HCT116 (cell line): Measurements from ENCODE around the gene PDE6G. TPM values are rescaled to one million over a fixed set of nuclear protein-coding genes. Genes with fewer than 3 reads are reported as not detected.

Source experiments
- ATAC-seq: fragments of 200-7000 bp; cut with Tn5 transposase; 2 replicates; pipeline ENCODE4 v1.9.1; 2020; ENCODE audit warnings: mild to moderate bottlenecking, moderate library complexity
- BruUV-seq: library from RNA; stranded (reverse); fragments of 400-500 nt; replicated peaks from 2 replicates; lab custom pipeline; 2021; lab: Mats Ljungman, UMichigan
- CTCF ChIA-PET: fragments of 300-600 bp; sonication (Branson Sonifier 250); formaldehyde crosslinking; loops from one replicate; lab custom pipeline; 2021; ENCODE audit warnings: antibody characterized with exemption; lab: Charles Lee
- POLR2A ChIA-PET: fragments of 300-600, 350-600 bp; sonication (Branson Sonifier 250); formaldehyde crosslinking; loops from one replicate; lab custom pipeline; 2021; ENCODE audit warnings: antibody characterized with exemption; lab: Charles Lee
- RAD21 ChIA-PET, 2 experiments: fragments of 300-600 bp; sonication (Branson Sonifier 250); formaldehyde crosslinking; loops; one replicate each; lab custom pipeline; 2023; ENCODE audit warnings: low total read pairs in 2 of 2; ENCODE audit not compliant: uncharacterized antibody in 2 of 2, unreplicated experiment in 2 of 2, low non-redundant PET in 1 of 2; lab: Charles Lee
- DNase-seq: peaks from one replicate; pipeline ENCODE4 v3.0.0-alpha.2; 2010; ENCODE audit warnings: low read depth, low spot score
- H2AFZ ChIP-seq: fragments of 200-600 bp; shearing (Covaris generic), sonication (generic); 2 replicates; pipeline ENCODE4 v1.6.1; 2017; ENCODE audit warnings: low read depth, mixed run types, mixed read lengths, antibody characterized with exemption, low read length; ENCODE audit not compliant: poor library complexity, severe bottlenecking
- H3K27ac ChIP-seq: 2 replicates; pipeline ENCODE4 v1.5.1; 2012; ENCODE audit warnings: low read depth, low read length
- H3K27me3 ChIP-seq: fragments of 200-600 bp; sonication (generic); 2 replicates; pipeline ENCODE4 v1.6.1; 2016; ENCODE audit warnings: mixed run types, low read length, mixed read lengths; ENCODE audit not compliant: insufficient read depth
- H3K36me3 ChIP-seq, 2 experiments: fragments of 200-500 bp in 1 of 2; fragments of 200-600 bp in 1 of 2; sonication (Bioruptor generic) in 1 of 2; sonication (generic) in 1 of 2; 2 replicates each; pipeline versions ENCODE4 v1.5.1 to v1.6.1; 2014 to 2016; ENCODE audit warnings: low read length in 2 of 2, inconsistent platforms in 1 of 2, mixed read lengths in 1 of 2, mixed run types in 1 of 2; ENCODE audit not compliant: insufficient read depth in 2 of 2, control insufficient read depth in 1 of 2
- H3K4me1 ChIP-seq, 2 experiments: fragments of 200-600 bp in 1 of 2; sonication (generic) in 1 of 2; 2 replicates each; pipeline versions ENCODE4 v1.5.1 to v1.6.1; 2012 to 2017; ENCODE audit warnings: low read length in 2 of 2, inconsistent platforms in 1 of 2, mild to moderate bottlenecking in 1 of 2, mixed read lengths in 1 of 2, mixed run types in 1 of 2, moderate library complexity in 1 of 2; ENCODE audit not compliant: insufficient read depth in 2 of 2, control insufficient read depth in 1 of 2
- H3K4me2 ChIP-seq: fragments of 200-600 bp; sonication (generic); 2 replicates; pipeline ENCODE4 v1.6.1; 2017; ENCODE audit warnings: mixed run types, low read length, mixed read lengths
- H3K4me3 ChIP-seq, 2 experiments: fragments of 200-600 bp in 1 of 2; sonication (generic) in 1 of 2; replicated peaks in 1 of 2; 2 replicates each; pipeline ENCODE4 v1.5.1; 2011 to 2016; ENCODE audit warnings: low read length in 2 of 2, control low read depth in 1 of 2, low read depth in 1 of 2, mild to moderate bottlenecking in 1 of 2, mixed read lengths in 1 of 2, mixed run types in 1 of 2
- H3K79me2 ChIP-seq: fragments of 200-600 bp; sonication (generic); 2 replicates; pipeline ENCODE4 v1.6.1; 2017; ENCODE audit warnings: mild to moderate bottlenecking, mixed run types, low read length, moderate library complexity, mixed read lengths; ENCODE audit not compliant: insufficient read depth
- H3K9ac ChIP-seq: fragments of 200-600 bp; sonication (generic); 2 replicates; pipeline ENCODE4 v1.6.1; 2016; ENCODE audit warnings: low read length, mixed read lengths
- H3K9me2 ChIP-seq: fragments of 200-600 bp; sonication (generic), shearing (Covaris generic); 2 replicates; pipeline ENCODE4 v1.6.1; 2017; ENCODE audit warnings: mixed run types, mild to moderate bottlenecking, moderate library complexity; ENCODE audit not compliant: insufficient read depth
- H3K9me3 ChIP-seq, 2 experiments: fragments of 200-500 bp in 1 of 2; fragments of 200-600 bp in 1 of 2; sonication (Bioruptor generic) in 1 of 2; sonication (generic) in 1 of 2; 2 replicates each; pipeline ENCODE4 v1.6.1; 2014 to 2017; ENCODE audit warnings: low read length in 2 of 2, mixed read lengths in 2 of 2, inconsistent platforms in 1 of 2, low read depth in 1 of 2, mild to moderate bottlenecking in 1 of 2, mixed run types in 1 of 2, moderate library complexity in 1 of 2; ENCODE audit not compliant: control insufficient read depth in 1 of 2, insufficient read depth in 1 of 2
- H4K20me1 ChIP-seq: fragments of 200-600 bp; sonication (generic), shearing (Covaris generic); 2 replicates; pipeline ENCODE4 v1.6.1; 2017; ENCODE audit warnings: mixed run types, mild to moderate bottlenecking, moderate library complexity; ENCODE audit not compliant: insufficient read depth
- CBX3 ChIP-seq: IDR thresholded peaks from 2 replicates; pipeline ENCODE4 v1.6.1; 2012; ENCODE audit warnings: low read depth
- CEBPB ChIP-seq: IDR thresholded peaks from 2 replicates; pipeline ENCODE4 v1.6.1; 2012; ENCODE audit warnings: low read depth
- ELF1 ChIP-seq: IDR thresholded peaks from 2 replicates; pipeline ENCODE4 v1.6.1; 2012; ENCODE audit warnings: low read depth, borderline replicate concordance
- FOSL1 ChIP-seq: IDR thresholded peaks from 2 replicates; pipeline ENCODE4 v1.6.1; 2012; ENCODE audit warnings: low read depth
- POLR2A ChIP-seq: IDR thresholded peaks from 2 replicates; pipeline ENCODE4 v1.7.0; 2011; ENCODE audit warnings: borderline replicate concordance; ENCODE audit not compliant: insufficient read depth, insufficient read length; ENCODE audit errors: extremely low read depth
- RAD21 ChIP-seq: IDR thresholded peaks from 2 replicates; pipeline ENCODE4 v1.6.1; 2012; ENCODE audit warnings: low read depth, mild to moderate bottlenecking
- SP1 ChIP-seq: IDR thresholded peaks from 2 replicates; pipeline ENCODE4 v1.6.1; 2012; ENCODE audit warnings: low read depth
- TCF7L2 ChIP-seq: IDR thresholded peaks from 2 replicates; pipeline ENCODE4 v1.7.0; 2011; ENCODE audit warnings: borderline replicate concordance, inconsistent platforms; ENCODE audit not compliant: insufficient read depth, insufficient read length; ENCODE audit errors: extremely low read depth
- YY1 ChIP-seq: IDR thresholded peaks from 2 replicates; pipeline ENCODE4 v1.6.1; 2011; ENCODE audit warnings: low read length, low read depth, moderate library complexity, mild to moderate bottlenecking; ENCODE audit not compliant: insufficient replicate concordance; ENCODE audit errors: extremely low read depth
- ZFX ChIP-seq: fragments of 450-650 bp; IDR thresholded peaks from 2 replicates; pipeline ENCODE4 v1.6.1; 2017
- ZNF274 ChIP-seq: fragments of 200-500 bp; sonication (Bioruptor generic); IDR thresholded peaks from 2 replicates; pipeline ENCODE4 v1.6.1; 2014; ENCODE audit warnings: mild to moderate bottlenecking, low read depth, low read length, inconsistent platforms
- intact Hi-C: fragments of 100-400 bp; cut with micrococcal nuclease; formaldehyde crosslinking; loops from 2 replicates; pipeline ENCODE4 v1.10.0; 2022
- total RNA-seq: library from RNA; stranded (reverse); gene quantifications from one replicate; pipeline ENCODE4 v1.2.1, GENCODE V29; 2021; ENCODE audit not compliant: unreplicated experiment
- TF ChIP-seq, protein P1 (sequence below): IDR thresholded peaks from 2 replicates; pipeline ENCODE4 v1.6.1; 2011; ENCODE audit warnings: mild to moderate bottlenecking, low read length, moderate library complexity; ENCODE audit not compliant: insufficient replicate concordance; ENCODE audit errors: extremely low read depth
- TF ChIP-seq, protein P2 (sequence below): IDR thresholded peaks from 2 replicates; pipeline ENCODE4 v1.6.1; 2012; ENCODE audit warnings: low read depth

Gene PDE6G
- total RNA-seq, 1 experiment from 2014 or later = not detected

DNA sequence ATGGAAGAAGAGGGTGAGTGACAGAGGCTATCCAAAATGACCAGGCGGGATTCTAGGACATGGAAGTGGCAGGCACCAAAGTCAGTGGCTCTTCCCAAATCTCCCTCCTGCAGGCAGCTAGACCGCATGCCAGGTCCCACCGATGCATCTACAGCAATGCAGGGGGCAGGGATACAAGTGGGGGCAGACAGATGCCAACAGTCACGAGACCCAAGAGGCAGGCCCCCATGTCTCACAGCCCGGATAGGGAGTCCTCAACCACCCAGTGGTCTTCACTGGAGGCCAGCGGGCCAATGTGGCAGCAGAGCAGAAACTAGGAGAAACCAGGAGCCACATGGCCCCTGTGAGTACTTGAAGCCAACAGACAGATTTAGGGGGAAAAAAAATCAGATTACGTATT is 39.5 kb downstream of the PDE6G start:
- Histone ChIP-seq H3K27me3 (no peaks in the 10 kb centered on the region), H3K79me2 (peaks cover 86% of the 10 kb centered on the region), H3K4me1 (no peaks in the 10 kb centered on the region), H3K9me3 (no peaks in the 10 kb centered on the region), H2AFZ (no peak overlapping the region), H3K9ac (no peak overlapping the region), H3K36me3 (peaks cover 54 to 69% of the 10 kb centered on the region in 2 experiments), H3K4me2 (no peak overlapping the region), H3K9me2 (no peaks in the 10 kb centered on the region), H4K20me1 (peaks cover 9% of the 10 kb centered on the region; the same call in 1 of the 2 replicates), H3K27ac (no peak overlapping the region), H3K4me3 (no peak overlapping the region)
- POLR2A ChIA-PET = no interaction called here
- no peak for TF ChIP-seq TCF7L2
- CTCF ChIA-PET = no interaction called here
- ATAC-seq (no peak), DNase-seq (no peak)
- RAD21 ChIA-PET = no interaction called here
- intact Hi-C loops = no loop called here
- BruUV-seq = no TSS peak

GRCh38 chr17:81615401-81615930 is 40.9 kb downstream of the PDE6G start:
- no peak overlapping the region for H3K4me2 ChIP-seq
- POLR2A ChIA-PET = no interaction called here
- no peaks in the 10 kb centered on the region for H3K9me3 ChIP-seq
- DNase-seq = no peak
- intact Hi-C loops = no loop called here
- no peaks in the 10 kb centered on the region for H3K27me3 ChIP-seq
- RAD21 ChIA-PET = no interaction called here
- no peaks in the 10 kb centered on the region for H3K9me2 ChIP-seq
- H3K79me2 ChIP-seq = peaks cover 75% of the 10 kb centered on the region
- H2AFZ ChIP-seq = no peak overlapping the region
- ATAC-seq = no peak
- BruUV-seq = no TSS peak
- CTCF ChIA-PET = no interaction called here
- H4K20me1 ChIP-seq = no peaks in the 10 kb centered on the region; the same call in 1 of the 2 replicates
- H3K27ac ChIP-seq = no peak overlapping the region
- no peak overlapping the region for H3K9ac ChIP-seq
- peaks cover 41 to 55% of the 10 kb centered on the region in 2 experiments for H3K36me3 ChIP-seq
- H3K4me3 ChIP-seq = no peak overlapping the region
- H3K4me1 ChIP-seq = no peaks in the 10 kb centered on the region
- TF ChIP-seq RAD21 = no peak
- no peak for TF ChIP-seq ZFX
- TF ChIP-seq, protein P1, sequence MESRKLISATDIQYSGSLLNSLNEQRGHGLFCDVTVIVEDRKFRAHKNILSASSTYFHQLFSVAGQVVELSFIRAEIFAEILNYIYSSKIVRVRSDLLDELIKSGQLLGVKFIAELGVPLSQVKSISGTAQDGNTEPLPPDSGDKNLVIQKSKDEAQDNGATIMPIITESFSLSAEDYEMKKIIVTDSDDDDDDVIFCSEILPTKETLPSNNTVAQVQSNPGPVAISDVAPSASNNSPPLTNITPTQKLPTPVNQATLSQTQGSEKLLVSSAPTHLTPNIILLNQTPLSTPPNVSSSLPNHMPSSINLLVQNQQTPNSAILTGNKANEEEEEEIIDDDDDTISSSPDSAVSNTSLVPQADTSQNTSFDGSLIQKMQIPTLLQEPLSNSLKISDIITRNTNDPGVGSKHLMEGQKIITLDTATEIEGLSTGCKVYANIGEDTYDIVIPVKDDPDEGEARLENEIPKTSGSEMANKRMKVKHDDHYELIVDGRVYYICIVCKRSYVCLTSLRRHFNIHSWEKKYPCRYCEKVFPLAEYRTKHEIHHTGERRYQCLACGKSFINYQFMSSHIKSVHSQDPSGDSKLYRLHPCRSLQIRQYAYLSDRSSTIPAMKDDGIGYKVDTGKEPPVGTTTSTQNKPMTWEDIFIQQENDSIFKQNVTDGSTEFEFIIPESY = no peak
- no peak for TF ChIP-seq POLR2A
- no peak for TF ChIP-seq SP1
- TF ChIP-seq CEBPB = no peak
- TF ChIP-seq CBX3 = no peak
- no peak for TF ChIP-seq FOSL1
- no peak for TF ChIP-seq ELF1
- no peak for TF ChIP-seq ZNF274
- no peak for TF ChIP-seq YY1
- TF ChIP-seq, protein P2, sequence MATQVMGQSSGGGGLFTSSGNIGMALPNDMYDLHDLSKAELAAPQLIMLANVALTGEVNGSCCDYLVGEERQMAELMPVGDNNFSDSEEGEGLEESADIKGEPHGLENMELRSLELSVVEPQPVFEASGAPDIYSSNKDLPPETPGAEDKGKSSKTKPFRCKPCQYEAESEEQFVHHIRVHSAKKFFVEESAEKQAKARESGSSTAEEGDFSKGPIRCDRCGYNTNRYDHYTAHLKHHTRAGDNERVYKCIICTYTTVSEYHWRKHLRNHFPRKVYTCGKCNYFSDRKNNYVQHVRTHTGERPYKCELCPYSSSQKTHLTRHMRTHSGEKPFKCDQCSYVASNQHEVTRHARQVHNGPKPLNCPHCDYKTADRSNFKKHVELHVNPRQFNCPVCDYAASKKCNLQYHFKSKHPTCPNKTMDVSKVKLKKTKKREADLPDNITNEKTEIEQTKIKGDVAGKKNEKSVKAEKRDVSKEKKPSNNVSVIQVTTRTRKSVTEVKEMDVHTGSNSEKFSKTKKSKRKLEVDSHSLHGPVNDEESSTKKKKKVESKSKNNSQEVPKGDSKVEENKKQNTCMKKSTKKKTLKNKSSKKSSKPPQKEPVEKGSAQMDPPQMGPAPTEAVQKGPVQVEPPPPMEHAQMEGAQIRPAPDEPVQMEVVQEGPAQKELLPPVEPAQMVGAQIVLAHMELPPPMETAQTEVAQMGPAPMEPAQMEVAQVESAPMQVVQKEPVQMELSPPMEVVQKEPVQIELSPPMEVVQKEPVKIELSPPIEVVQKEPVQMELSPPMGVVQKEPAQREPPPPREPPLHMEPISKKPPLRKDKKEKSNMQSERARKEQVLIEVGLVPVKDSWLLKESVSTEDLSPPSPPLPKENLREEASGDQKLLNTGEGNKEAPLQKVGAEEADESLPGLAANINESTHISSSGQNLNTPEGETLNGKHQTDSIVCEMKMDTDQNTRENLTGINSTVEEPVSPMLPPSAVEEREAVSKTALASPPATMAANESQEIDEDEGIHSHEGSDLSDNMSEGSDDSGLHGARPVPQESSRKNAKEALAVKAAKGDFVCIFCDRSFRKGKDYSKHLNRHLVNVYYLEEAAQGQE = no peak
